ENCODE results near the gene FIBP.
A peak's percentile ranks its signal among the peaks of the same experiment; 100 is the strongest.

Gene FIBP

DNA sequence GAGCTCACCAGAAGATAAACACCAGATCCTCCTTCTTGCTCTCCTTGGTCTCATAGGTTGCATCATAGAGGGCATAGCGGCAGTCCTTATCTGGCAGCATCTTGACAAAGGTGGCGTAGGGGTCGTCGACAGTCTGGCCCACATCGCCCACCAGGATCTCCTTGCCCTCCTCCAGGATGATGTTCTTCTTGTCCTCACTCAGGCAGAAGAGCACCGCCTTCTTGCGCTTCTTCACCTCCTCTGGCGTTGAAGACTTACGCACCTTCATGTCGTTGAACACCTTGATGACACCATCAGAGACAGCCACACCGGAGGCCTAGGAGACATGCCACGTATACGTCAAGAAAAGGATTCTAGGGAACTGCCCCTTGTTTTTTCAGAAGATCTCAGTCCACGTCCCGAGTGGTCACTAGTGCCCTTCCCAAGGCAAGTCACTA is 32.3 kb downstream of the FIBP start:
- peak overlapping the region; percentile 100 for H3K27ac ChIP-seq (ENCODE audit: low read length)
- peaks cover 44 to 46% of the 10 kb centered on the region in 2 donors for H3K36me3 ChIP-seq (ENCODE audit: control insufficient read depth in 2 of 2, insufficient read depth in 2 of 2, low read length in 2 of 2)
- no peak overlapping the region for H3K9ac ChIP-seq (ENCODE audit: low read length in 2 of 2)

DNA sequence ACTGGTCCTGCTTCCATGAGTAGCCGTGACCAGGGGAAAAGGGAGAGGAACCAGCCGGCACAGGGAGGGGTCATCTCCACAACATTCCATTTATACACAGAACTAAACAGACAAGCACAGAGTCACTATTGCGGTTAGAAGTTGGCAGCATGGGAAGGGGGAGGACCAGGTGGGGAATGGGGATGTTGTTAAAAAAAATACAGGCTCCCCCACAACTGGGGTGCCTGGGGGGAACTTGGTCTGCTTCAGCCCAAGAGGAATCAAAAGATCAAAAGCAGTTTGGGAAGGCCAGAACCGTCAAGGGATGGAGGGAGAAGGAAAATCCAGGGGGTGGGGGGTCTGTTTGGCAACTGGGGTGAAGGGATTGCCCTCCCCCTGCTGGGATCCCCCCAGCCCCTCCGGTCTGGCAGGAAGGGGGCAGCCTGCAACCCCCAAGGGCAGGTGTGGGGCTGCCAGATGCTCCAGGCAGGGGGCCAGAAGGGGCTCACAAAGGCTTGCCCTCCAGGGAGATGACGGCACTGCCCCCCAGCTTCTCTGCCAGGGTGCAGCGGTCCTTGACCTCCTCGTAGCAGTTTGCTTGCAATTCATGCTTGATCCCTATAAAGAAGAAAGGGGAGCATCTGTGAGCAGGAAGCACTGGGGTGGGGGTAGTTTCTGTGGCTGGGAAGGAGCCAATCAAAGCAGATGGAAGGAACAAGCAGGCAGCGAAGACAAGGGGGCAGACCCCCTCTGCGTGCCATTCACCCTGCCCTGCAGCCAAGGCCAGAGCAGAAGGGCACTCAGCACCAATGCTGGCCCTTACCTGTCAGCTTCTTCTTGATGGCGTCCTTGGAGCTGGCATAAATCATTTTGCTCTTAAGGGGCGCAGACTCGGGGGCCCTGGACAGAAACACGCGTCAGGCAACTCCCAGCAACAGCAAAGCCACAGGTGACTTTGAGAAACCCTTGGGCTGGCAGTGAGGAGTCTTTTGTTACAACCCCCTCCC is 33.1 kb downstream of the FIBP start:
- no peaks in the 10 kb centered on the region for H3K27me3 ChIP-seq (ENCODE audit: control insufficient read depth in 1 of 2, insufficient read depth in 2 of 2, low read length in 2 of 2)
- H3K9ac ChIP-seq (ENCODE audit: low read length in 2 of 2) = no peak overlapping the region
- peaks cover 0 to 7% of the 10 kb centered on the region in 2 donors for H3K9me3 ChIP-seq (ENCODE audit: control insufficient read depth in 2 of 2, low read length in 2 of 2)
- H3K4me3 ChIP-seq (ENCODE audit: low read length in 2 of 2) = no peak overlapping the region
- no peak overlapping the region for H3K27ac ChIP-seq (ENCODE audit: low read length)
- H3K4me1 ChIP-seq (ENCODE audit: control insufficient read depth, insufficient read depth, low read length) = peaks cover 43% of the 10 kb centered on the region
- H3K36me3 ChIP-seq (ENCODE audit: control insufficient read depth in 2 of 2, insufficient read depth in 2 of 2, low read length in 2 of 2) = peaks cover 44 to 49% of the 10 kb centered on the region in 2 donors

More for the DNA sequence above, 32.3 kb downstream of the FIBP start:
- peaks cover 45% of the 10 kb centered on the region for H3K4me1 ChIP-seq (ENCODE audit: control insufficient read depth, insufficient read depth, low read length)
- peaks cover 0 to 5% of the 10 kb centered on the region in 2 donors for H3K9me3 ChIP-seq (ENCODE audit: control insufficient read depth in 2 of 2, low read length in 2 of 2)
- H3K27me3 ChIP-seq (ENCODE audit: control insufficient read depth in 1 of 2, insufficient read depth in 2 of 2, low read length in 2 of 2) = no peaks in the 10 kb centered on the region
- peak overlapping the region; percentile 86 to 98 for H3K4me3 ChIP-seq (ENCODE audit: low read length in 2 of 2)

DNA sequence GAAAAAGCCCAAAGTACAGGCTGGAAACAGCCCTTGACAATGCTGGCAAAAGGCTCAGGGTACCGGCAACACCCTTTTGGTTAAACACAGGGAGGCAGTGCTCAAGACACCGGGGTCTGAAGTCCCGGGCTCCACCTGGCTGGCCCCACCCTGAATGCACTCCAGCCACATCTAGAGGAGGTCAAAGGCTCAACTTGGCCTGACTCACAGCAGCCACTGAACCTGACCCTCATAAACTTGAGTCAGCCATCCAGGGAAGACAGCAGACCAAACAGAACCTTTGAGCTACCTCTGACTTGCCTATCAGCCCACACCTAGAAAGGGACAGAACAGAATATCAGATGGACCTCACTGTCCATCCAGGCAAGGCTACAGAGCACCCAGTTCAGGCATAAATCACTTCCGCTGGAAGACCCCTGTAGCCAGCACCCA is 34.1 kb downstream of the FIBP start:
- Histone ChIP-seq H3K9me3 (ENCODE audit: control insufficient read depth in 2 of 2, low read length in 2 of 2) (peaks cover 0 to 7% of the 10 kb centered on the region in 2 donors), H3K27me3 (ENCODE audit: control insufficient read depth in 1 of 2, insufficient read depth in 2 of 2, low read length in 2 of 2) (no peaks in the 10 kb centered on the region), H3K4me1 (ENCODE audit: control insufficient read depth, insufficient read depth, low read length) (peaks cover 36% of the 10 kb centered on the region), H3K36me3 (ENCODE audit: control insufficient read depth in 2 of 2, insufficient read depth in 2 of 2, low read length in 2 of 2) (peaks cover 44 to 49% of the 10 kb centered on the region in 2 donors), H3K4me3 (ENCODE audit: low read length in 2 of 2) (no peak overlapping the region), H3K9ac (ENCODE audit: low read length in 2 of 2) (no peak overlapping the region), H3K27ac (ENCODE audit: low read length) (no peak overlapping the region)

DNA sequence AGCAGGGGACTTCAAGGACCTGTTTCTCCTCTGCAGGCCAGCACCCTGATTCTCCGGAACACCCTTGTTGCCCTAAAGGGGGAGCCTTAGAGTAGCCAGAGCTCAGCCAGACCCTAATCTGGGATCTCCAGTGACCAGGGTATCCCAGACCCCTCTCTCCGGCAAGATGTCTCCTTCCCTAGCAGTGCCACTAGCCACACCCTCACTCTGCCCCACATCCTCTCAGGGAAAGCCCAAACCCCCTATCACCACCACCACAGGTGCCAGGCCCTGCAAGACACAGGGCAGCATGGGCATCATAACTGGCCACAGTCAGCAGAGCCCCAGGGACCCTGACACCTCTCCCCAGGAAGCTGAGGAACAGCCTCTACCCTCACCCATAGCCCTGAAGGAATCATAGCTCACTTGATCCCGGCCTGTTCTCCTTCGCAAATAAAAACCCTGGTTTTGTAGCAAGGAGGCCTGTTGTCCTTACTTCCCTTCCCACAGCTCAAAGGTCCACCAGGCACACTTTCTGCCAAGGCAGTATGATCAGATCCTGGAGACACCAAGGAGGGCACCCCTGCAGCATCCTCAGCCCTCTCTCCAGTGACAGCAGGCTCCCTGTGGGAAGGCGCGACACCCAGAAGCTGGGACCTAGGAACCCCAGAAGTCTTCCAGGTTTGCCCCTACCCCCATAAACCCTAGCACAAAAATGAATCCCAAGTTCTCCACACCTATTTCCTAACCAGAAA is 34.9 kb downstream of the FIBP start:
- Histone ChIP-seq H3K36me3 (ENCODE audit: control insufficient read depth in 2 of 2, insufficient read depth in 2 of 2, low read length in 2 of 2) (peaks cover 44 to 49% of the 10 kb centered on the region in 2 donors), H3K27me3 (ENCODE audit: control insufficient read depth in 1 of 2, insufficient read depth in 2 of 2, low read length in 2 of 2) (no peaks in the 10 kb centered on the region), H3K9me3 (ENCODE audit: control insufficient read depth in 2 of 2, low read length in 2 of 2) (peaks cover 0 to 7% of the 10 kb centered on the region in 2 donors), H3K4me3 (ENCODE audit: low read length in 2 of 2) (no peak overlapping the region), H3K9ac (ENCODE audit: low read length in 2 of 2) (no peak overlapping the region), H3K4me1 (ENCODE audit: control insufficient read depth, insufficient read depth, low read length) (peaks cover 30% of the 10 kb centered on the region), H3K27ac (ENCODE audit: low read length) (no peak overlapping the region)

DNA sequence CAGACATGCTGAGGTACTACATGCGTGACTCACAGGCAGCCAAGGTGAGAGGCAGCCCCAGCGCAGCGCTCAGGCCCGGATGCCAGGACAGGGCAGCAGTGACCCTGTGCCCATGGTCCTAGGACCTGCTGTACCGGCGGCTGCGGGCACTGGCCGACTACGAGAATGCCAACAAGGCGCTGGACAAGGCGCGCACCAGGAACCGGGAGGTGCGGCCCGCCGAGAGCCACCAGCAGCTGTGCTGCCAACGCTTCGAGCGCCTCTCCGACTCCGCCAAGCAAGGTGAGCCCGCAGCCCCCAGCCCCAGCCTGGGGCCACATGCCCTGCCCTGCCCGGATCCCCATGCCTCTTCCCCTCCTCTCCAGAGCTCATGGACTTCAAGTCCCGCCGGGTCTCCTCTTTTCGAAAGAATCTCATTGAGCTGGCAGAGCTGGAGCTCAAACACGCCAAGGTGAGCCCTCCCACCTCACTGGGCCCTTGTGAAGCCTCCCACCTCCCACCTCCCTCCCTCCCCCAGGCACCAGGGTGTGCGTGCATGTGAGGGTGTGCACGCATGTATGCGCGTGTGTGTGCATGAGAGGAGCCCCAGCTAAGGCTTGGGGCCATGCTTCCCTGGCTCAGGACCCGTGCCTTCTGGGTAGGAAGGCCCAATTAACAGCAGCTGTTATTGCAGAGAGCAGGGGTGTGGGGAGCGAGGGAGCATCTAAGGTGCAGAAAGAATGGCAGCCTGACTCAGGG is 35.6 kb downstream of the FIBP start:
- Histone ChIP-seq H3K36me3 (ENCODE audit: control insufficient read depth in 2 of 2, insufficient read depth in 2 of 2, low read length in 2 of 2) (peaks cover 44 to 49% of the 10 kb centered on the region in 2 donors), H3K27me3 (ENCODE audit: control insufficient read depth in 1 of 2, insufficient read depth in 2 of 2, low read length in 2 of 2) (no peaks in the 10 kb centered on the region), H3K4me1 (ENCODE audit: control insufficient read depth, insufficient read depth, low read length) (peaks cover 27% of the 10 kb centered on the region), H3K27ac (ENCODE audit: low read length) (no peak overlapping the region), H3K9ac (ENCODE audit: low read length in 2 of 2) (no peak overlapping the region), H3K4me3 (ENCODE audit: low read length in 2 of 2) (no peak overlapping the region), H3K9me3 (ENCODE audit: control insufficient read depth in 2 of 2, low read length in 2 of 2) (peaks cover 0 to 7% of the 10 kb centered on the region in 2 donors)

DNA sequence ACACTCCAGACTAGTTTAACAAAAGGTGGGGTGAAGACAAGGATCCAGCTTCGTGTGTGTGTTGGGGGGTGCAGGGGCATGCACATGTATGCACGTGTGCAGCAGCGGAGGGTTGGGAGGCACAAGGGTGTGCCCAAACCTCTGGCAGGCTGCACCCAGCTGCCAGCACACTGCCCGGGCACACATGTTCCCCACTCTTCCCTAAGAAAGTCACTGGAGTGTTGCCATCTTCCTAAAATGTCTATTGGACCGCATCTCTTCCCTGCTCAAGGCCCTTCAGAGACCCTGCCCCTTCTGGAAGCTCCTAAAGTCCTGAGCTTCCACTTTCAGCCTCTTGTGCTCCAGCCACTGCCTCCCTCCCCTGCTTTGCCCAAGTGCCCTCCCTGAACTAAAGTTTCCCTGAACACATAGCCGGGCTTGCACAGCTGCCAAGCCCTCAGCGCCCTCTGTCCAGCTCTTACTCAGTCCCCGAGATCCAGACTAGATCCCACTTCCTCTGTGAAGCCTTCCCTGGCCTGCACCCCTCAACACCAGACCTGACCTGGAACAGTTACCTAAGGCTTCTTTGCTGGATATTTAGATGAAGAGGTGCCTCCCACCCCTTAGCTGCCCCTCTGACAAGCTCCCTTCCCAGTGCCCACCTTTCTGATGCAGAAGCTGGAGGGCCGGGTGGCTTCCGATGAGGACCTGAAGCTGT is 36.3 kb downstream of the FIBP start:
- Histone ChIP-seq H3K4me3 (ENCODE audit: low read length in 2 of 2) (no peak overlapping the region), H3K9me3 (ENCODE audit: control insufficient read depth in 2 of 2, low read length in 2 of 2) (peaks cover 0 to 7% of the 10 kb centered on the region in 2 donors), H3K36me3 (ENCODE audit: control insufficient read depth in 2 of 2, insufficient read depth in 2 of 2, low read length in 2 of 2) (peaks cover 44 to 49% of the 10 kb centered on the region in 2 donors), H3K27me3 (ENCODE audit: control insufficient read depth in 1 of 2, insufficient read depth in 2 of 2, low read length in 2 of 2) (no peaks in the 10 kb centered on the region), H3K9ac (ENCODE audit: low read length in 2 of 2) (no peak overlapping the region), H3K4me1 (ENCODE audit: control insufficient read depth, insufficient read depth, low read length) (peaks cover 27% of the 10 kb centered on the region), H3K27ac (ENCODE audit: low read length) (no peak overlapping the region)

DNA sequence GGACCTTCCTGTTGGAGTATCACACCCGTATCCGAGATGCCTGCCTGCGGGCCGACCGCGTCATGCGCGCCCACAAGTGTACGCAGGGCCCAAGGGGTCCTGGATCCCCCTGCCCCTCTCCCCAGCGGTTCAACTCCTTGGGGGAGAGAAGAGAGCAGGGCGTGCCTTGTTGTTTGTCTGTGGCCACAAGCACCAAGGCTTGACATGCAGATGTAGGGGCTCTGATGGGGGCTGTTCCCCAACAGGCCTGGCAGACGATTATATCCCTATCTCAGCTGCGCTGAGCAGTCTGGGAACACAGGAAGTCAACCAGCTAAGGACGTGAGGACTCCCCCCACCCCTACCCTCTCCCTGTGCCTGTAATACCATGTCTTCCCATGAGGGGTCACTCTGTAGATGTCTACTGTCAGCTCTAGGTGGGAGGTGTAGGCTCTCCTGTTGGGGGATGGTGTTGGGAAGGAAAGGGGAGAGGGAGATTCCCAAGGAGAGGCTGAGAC is 37.1 kb downstream of the FIBP start:
- H3K27ac ChIP-seq (ENCODE audit: low read length) = no peak overlapping the region
- no peak overlapping the region for H3K4me3 ChIP-seq (ENCODE audit: low read length in 2 of 2)
- H3K9me3 ChIP-seq (ENCODE audit: control insufficient read depth in 2 of 2, low read length in 2 of 2) = peaks cover 0 to 7% of the 10 kb centered on the region in 2 donors
- H3K4me1 ChIP-seq (ENCODE audit: control insufficient read depth, insufficient read depth, low read length) = peaks cover 21% of the 10 kb centered on the region
- no peaks in the 10 kb centered on the region for H3K27me3 ChIP-seq (ENCODE audit: control insufficient read depth in 1 of 2, insufficient read depth in 2 of 2, low read length in 2 of 2)
- H3K36me3 ChIP-seq (ENCODE audit: control insufficient read depth in 2 of 2, insufficient read depth in 2 of 2, low read length in 2 of 2) = peaks cover 44 to 47% of the 10 kb centered on the region in 2 donors
- H3K9ac ChIP-seq (ENCODE audit: low read length in 2 of 2) = no peak overlapping the region

DNA sequence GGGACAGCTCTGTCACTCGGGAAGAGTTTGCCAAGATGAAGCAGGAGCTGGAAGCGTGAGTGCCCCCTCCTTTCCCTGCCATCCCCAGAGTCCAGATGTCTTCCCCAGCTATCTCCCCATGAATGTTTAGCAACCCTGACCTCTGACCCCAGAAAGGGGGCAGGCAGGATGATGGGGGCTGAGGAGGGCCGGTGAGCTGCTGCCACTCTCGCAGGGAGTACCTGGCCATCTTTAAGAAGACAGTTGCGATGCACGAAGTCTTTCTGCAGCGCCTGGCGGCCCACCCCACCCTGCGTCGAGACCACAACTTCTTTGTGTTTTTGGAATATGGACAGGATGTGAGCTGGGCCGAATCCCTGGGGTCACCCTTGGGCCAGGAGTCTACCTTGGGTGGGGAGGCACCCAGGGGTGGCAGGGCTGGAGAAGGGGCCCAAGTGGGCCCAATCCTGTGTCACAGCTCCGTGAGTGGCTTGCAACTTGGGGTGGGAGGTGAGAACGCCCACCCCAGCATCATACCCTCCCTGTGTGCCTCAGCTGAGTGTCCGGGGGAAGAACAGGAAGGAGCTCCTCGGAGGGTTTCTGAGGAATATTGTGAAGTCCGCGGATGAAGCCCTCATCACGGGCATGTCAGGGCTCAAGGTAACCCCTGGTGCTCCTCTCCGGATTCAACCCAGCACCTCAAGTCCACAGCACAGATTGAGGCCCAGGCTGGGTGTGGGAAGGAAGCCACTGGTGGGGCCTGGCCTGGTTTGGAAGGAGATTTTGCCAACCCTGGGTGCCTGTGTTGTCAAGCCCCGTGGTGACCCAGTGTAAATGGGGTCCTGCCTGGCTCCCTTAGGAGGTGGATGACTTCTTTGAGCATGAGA is 37.8 kb downstream of the FIBP start:
- H3K27me3 ChIP-seq (ENCODE audit: control insufficient read depth in 1 of 2, insufficient read depth in 2 of 2, low read length in 2 of 2) = no peaks in the 10 kb centered on the region
- H3K9me3 ChIP-seq (ENCODE audit: control insufficient read depth in 2 of 2, low read length in 2 of 2) = peaks cover 0 to 7% of the 10 kb centered on the region in 2 donors
- no peak overlapping the region for H3K27ac ChIP-seq (ENCODE audit: low read length)
- no peak overlapping the region for H3K9ac ChIP-seq (ENCODE audit: low read length in 2 of 2)
- peaks cover 38 to 41% of the 10 kb centered on the region in 2 donors for H3K36me3 ChIP-seq (ENCODE audit: control insufficient read depth in 2 of 2, insufficient read depth in 2 of 2, low read length in 2 of 2)
- H3K4me3 ChIP-seq (ENCODE audit: low read length in 2 of 2) = no peak overlapping the region
- H3K4me1 ChIP-seq (ENCODE audit: control insufficient read depth, insufficient read depth, low read length) = peaks cover 15% of the 10 kb centered on the region

DNA sequence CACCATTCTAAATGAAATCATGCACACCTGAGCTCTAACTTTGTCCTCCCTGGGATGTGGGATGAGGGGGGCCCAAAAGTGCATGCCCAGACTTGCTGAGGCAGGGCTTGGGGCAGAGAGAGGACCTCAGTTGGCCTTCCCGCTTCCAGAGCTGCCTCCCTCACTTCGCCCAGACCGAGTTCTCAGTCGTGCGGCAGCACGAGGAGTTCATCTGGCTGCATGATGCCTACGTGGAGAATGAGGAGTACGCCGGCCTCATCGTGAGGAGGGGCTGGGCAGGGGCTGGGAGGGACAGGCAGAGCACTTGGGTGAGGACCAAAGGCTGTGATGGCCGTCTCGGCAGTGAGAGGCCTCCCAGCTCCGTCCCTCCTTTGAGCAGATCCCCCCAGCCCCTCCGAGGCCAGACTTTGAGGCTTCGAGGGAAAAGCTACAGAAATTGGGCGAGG is 38.5 kb downstream of the FIBP start:
- peaks cover 10% of the 10 kb centered on the region for H3K4me1 ChIP-seq (ENCODE audit: control insufficient read depth, insufficient read depth, low read length)
- H3K36me3 ChIP-seq (ENCODE audit: control insufficient read depth in 2 of 2, insufficient read depth in 2 of 2, low read length in 2 of 2) = peaks cover 32 to 34% of the 10 kb centered on the region in 2 donors
- no peak overlapping the region for H3K4me3 ChIP-seq (ENCODE audit: low read length in 2 of 2)
- H3K27me3 ChIP-seq (ENCODE audit: control insufficient read depth in 1 of 2, insufficient read depth in 2 of 2, low read length in 2 of 2) = no peaks in the 10 kb centered on the region
- no peak overlapping the region for H3K9ac ChIP-seq (ENCODE audit: low read length in 2 of 2)
- H3K9me3 ChIP-seq (ENCODE audit: control insufficient read depth in 2 of 2, low read length in 2 of 2) = peaks cover 0 to 7% of the 10 kb centered on the region in 2 donors
- H3K27ac ChIP-seq (ENCODE audit: low read length) = no peak overlapping the region
